ENCODE measurements around the gene LDHA.
"Not testable (repeated sequence)": the region's sequence is repeated elsewhere in the genome, so short reads cannot be mapped to it uniquely, and the experiment has no call there.

- not testable (repeated sequence) for TF ChIP-seq CTCF (IDR thresholded peaks at IDR 0.05; ENCODE audit: insufficient read depth, low read depth, low read length); EZH2 (IDR thresholded peaks at IDR 0.05; ENCODE audit: insufficient read depth, low read length)
These were observed 6.7 kb downstream of the LDHA start for GRCh38 chr11:18401077-18401476.

Data from astrocyte (in vitro differentiated cells and primary cell).